ENCODE results near the gene UBAP2L. TPM values are rescaled to one million over a fixed set of nuclear protein-coding genes. Genes with fewer than 3 reads are reported as not detected.

The UBAP2L gene
- total and polyA plus RNA-seq, 9 of the 15 experiments (the other 6 are each of a cell fraction or from before 2014, with no cell fraction given) = 75.0 to 245 (median 119) TPM

GRCh38 chr1:154272217-154272998, 51.7 kb downstream of the UBAP2L start, which contains the start of gene HAX1 (continued):
- TF ChIP-seq RB1 (IDR thresholded peaks at IDR 0.05; ENCODE audit: low read depth) = peak; percentile 43; the same call in 1 of the 2 replicates
- TF ChIP-seq LARP7 (IDR thresholded peaks at IDR 0.05) = no peak
- TF ChIP-seq LCOR (CRISPR knock-in tag; IDR thresholded peaks at IDR 0.05) = peak; percentile 80
- TF ChIP-seq E2F5 (CRISPR knock-in tag; IDR thresholded peaks at IDR 0.05) = no peak
- peak in 1 of 2 experiments; percentile 69; a peak in 2 of 4 replicates for TF ChIP-seq ZMIZ1 (IDR thresholded peaks at IDR 0.05; ENCODE audit: low read depth in 2 of 2, low read length in 2 of 2)
- TF ChIP-seq PHF21A (IDR thresholded peaks at IDR 0.05; ENCODE audit: borderline replicate concordance, low read depth) = 0 out of 2 replicates have a peak, but pooled peaks have one; percentile 48
- TF ChIP-seq ZNF830 (CRISPR knock-in tag; IDR thresholded peaks at IDR 0.05) = no peak
- TF ChIP-seq ZSCAN32 (CRISPR knock-in tag; IDR thresholded peaks at IDR 0.05) = 0 out of 2 replicates have a peak, but pooled peaks have one; percentile 54
- TF ChIP-seq ZNF507 (tag; conservative IDR thresholded peaks at IDR 0.05) = no peak
- TF ChIP-seq KAT7 (CRISPR knock-in tag; IDR thresholded peaks at IDR 0.05; ENCODE audit: borderline replicate concordance) = no peak; the same call in 1 of the 2 replicates
- TF ChIP-seq FIP1L1 (IDR thresholded peaks at IDR 0.05; ENCODE audit: low read depth, low read length, poor library complexity, severe bottlenecking) = no peak
- TF ChIP-seq POLR2H (tag; IDR thresholded peaks at IDR 0.05; ENCODE audit: low read depth) = peak; percentile 70
- TF ChIP-seq SPI1 (IDR thresholded peaks at IDR 0.05; ENCODE audit: borderline replicate concordance, low read depth, low read length) = peak; percentile 89
- no peak for TF ChIP-seq ZC3H11A (IDR thresholded peaks at IDR 0.05; ENCODE audit: low read depth, low read length)
- peak; percentile 93 to 94 for TF ChIP-seq NRF1 (conservative IDR thresholded peaks at IDR 0.05 in 1 of 2, IDR thresholded peaks at IDR 0.05 in 1 of 2)
- TF ChIP-seq FOXA1 (IDR thresholded peaks at IDR 0.05; ENCODE audit: borderline replicate concordance) = no peak
- TF ChIP-seq PHB (CRISPR knock-in tag; IDR thresholded peaks at IDR 0.05) = no peak
- no peak for TF ChIP-seq ZBTB1 (CRISPR knock-in tag; IDR thresholded peaks at IDR 0.05; ENCODE audit: borderline replicate concordance, low read depth)
- no peak for TF ChIP-seq ZNF311 (CRISPR knock-in tag; IDR thresholded peaks at IDR 0.05)
- 0 out of 2 replicates have a peak, but pooled peaks have one; percentile 29 for TF ChIP-seq STAT6 (CRISPR knock-in tag; IDR thresholded peaks at IDR 0.05)
- TF ChIP-seq SUPT5H (IDR thresholded peaks at IDR 0.05) = peak; percentile 81
- TF ChIP-seq OTX1 (CRISPR knock-in tag; IDR thresholded peaks at IDR 0.05) = peak; percentile 75; the same call in 1 of the 2 replicates
- TF ChIP-seq ZNF583 (CRISPR knock-in tag; IDR thresholded peaks at IDR 0.05) = 0 out of 2 replicates have a peak, but pooled peaks have one; percentile 16
